Inferior parietal cortex (tissue), 1 donor: ENCODE results near the gene CCR4.
"Not testable (repeated sequence)": the region's sequence is repeated elsewhere in the genome, so short reads cannot be mapped to it uniquely, and the experiment has no call there.

ENCODE experiments used
- DNase-seq: peaks from one replicate; pipeline ENCODE4 v3.0.0-alpha.2; 2016; ENCODE audit errors: extremely low spot score

Gene CCR4

DNA sequence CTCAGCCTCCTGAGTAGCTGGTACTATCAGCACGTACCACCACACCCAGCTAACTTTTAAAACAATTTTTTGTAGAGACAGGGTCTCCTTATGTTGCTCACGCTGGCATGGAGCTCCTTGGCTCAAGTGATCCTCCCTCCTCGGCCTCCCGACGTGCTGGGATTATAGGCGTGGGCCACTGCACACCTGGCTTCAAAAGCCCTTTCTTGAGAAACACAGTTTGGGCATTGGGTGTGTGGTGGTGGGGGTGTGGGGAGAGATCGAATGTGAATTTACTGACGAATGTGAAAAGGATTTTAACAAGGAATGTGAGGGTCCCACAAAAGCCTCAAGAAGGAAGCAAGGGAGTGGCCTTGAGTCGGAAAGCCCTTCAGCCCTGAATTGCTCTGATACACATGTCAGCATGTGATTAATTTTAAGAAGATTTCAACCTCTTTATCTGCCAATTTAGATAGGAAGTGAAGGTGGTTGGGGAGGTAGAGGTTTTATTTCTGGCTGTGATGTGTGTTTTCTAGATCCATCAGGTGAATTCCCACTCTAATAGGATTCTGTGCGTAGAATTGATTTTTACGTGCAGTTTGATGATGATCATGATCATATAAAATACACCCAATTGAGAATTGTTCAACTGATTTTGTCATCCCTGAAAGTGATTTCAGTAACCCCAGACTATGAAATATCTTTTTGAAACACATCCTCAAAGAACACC lies 1.1 kb downstream of the CCR4 start:
- DNase-seq, result no peak

GRCh38 chr3:32954506-32954905 lies 3.1 kb downstream of the CCR4 start:
- DNase-seq, result no peak

- DNase-seq, result no peak
Measured at GRCh38 chr3:32956750-32957570, 5.5 kb downstream of the CCR4 start.

GRCh38 chr3:32958509-32958908 lies 7.1 kb downstream of the CCR4 start:
- DNase-seq, result no peak

DNA sequence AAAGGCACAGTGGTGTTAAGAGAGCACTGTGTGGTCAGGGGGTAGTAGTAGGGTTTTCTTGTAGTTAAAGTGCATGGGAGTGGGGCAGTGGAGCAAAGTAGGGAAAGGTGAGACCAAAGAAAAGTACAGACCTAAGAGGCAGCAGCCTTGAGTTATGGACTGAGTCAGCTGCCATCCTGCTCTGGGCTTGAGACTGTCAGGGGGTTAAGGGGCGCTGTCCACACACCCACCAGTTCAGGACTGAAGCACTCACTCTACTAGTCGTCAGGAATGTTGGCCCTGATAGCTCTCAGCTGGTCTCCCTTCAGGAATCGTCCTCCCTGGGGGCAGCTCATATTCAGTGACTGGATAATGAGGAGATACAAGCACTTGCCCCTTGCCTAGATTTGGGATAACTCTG lies 7.9 kb downstream of the CCR4 start:
- no peak for DNase-seq

GRCh38 chr3:32960404-32961170 lies 9.1 kb downstream of the CCR4 start:
- no peak for DNase-seq

GRCh38 chr3:32961189-32961715 lies 9.8 kb downstream of the CCR4 start:
- DNase-seq, result no peak

- no peak for DNase-seq
Measured at GRCh38 chr3:32963871-32964270, 12.4 kb downstream of the CCR4 start.

DNA sequence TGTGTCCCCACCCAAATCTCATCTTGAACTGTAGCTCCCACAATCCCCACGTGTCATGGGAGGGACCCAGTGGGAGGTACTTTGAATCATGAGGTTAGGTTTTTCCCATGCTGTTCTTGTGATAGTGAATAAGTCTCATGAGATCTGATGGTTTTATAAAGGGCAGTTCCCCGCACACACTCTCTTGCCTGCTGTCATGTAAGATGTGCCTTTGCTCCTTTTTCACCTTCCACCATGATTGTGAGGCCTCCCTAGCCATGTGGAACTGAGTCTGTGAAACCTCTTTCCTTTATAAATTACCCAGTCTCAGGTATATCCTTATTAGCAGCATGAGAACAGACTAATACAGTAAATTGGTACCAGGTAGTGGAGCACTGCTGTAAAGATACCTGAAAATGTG lies 13.3 kb downstream of the CCR4 start:
- not testable (repeated sequence) for DNase-seq

DNA sequence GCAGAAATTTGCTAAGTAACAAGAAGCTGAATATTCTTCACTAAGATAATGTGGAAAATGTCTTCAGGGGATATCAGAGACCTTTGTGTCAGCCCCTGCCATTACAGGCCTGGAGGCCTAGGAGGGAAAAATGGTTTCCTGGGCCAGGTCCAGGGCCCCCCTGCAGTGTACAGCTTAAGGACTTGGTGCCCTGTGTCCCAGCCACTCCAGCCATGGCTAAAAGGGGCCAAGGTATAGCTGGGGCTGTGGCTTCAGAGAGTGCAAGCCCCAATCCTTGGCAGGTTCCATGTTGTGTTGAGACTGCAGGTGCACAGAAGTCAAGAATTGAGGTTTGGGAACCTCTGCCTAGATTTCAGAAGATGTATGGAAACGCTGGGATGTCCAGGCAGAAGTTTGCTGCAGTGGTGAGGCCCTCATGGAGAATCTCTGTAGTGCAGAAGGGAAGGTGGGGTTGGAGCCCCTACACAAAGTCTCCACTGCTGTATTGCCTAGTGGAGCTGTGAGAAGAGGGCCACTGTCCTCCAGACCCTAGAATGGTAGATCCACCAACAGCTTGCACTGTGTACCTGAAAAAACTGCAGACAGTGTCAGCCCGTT lies 14.3 kb downstream of the CCR4 start:
- DNase-seq, result not testable (repeated sequence)

DNA sequence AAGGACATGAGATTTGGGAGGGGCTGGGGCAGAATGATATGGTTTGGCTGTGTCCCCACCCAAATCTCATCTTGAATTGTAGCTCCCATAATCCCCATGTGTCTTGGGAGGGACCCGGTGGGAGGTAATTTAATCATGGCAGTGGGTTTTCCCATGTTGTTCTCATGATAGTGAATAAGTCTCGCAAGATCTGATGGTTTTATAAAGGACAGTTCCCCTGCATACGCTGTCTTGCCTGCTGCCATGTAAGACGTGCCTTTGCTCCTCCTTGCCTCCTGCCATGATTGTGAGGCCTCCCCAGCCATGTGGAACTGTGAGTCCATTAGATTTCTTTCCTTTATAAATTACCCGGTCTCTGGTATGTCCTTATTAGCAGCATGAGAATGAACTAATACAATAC lies 15.2 kb downstream of the CCR4 start:
- not testable (repeated sequence) for DNase-seq

GRCh38 chr3:32968166-32968919 lies 16.9 kb downstream of the CCR4 start:
- no peak for DNase-seq

DNA sequence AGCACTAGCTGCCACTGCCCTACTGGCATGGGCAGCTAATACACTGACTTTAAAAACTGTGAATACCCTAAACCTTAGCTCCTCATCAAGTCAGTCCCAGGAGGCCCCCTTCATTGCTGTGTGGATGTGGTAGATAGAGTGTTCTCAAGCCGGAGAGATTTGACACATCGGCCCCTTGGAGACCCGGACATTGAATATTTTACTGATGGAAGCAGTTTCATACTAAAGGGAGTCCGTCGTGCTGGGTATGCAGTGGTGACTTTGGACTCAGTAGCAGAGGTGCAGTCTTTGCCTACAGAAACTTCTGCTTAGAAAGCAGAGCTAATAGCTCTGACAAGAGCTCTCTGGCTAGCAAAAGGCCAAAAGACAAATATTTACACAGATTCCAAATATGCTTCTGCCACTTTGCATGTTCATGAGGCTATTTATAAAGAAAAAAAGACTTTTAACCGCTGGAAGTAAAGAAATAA lies 17.5 kb downstream of the CCR4 start:
- no peak for DNase-seq

DNA sequence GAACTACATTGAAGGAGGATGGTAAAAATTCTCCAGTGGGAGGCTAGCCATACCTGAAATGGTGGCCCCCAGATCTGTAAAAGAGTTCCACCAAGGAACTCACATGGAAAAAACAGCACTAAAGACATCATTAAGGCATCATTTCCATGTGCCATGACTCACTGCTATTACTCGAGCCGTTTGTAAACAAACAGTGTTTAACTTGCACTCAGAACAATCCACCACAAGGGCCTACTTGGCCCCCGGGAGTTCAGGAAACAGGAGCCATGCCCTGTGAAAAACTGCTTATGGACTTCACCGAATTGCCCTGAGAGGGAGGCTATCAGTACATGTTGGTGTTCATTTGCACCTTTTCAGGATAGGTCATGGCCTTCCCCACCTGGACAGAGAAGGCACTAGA lies 18.2 kb downstream of the CCR4 start:
- no peak for DNase-seq

DNA sequence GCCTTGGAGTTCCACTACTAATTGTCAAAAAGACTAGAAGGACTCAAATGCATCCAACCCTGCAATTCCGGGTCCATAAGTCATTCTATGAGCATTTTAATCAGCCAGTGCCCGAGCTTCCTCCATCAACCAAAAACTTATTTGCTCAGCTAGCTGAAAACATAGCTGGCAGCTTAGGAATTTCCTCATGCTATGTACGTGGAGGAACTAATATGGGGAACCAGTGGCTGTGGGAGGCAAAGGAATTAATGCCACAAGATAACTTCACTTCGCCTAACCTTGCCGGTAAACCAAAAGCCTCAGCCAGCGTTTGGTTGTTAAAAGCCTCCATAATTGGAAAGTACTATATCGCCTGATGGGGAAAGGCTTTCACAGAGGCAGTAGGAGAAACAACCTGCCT lies 19.8 kb downstream of the CCR4 start:
- DNase-seq, result not testable (repeated sequence)

- no peak for DNase-seq
Measured at GRCh38 chr3:32972482-32973146, 21.2 kb downstream of the CCR4 start.

GRCh38 chr3:32973982-32974381 lies 22.5 kb downstream of the CCR4 start:
- DNase-seq, result no peak

- DNase-seq, result no peak
Measured at GRCh38 chr3:32975891-32976595, 24.6 kb downstream of the CCR4 start.

- no peak for DNase-seq
Measured at GRCh38 chr3:32977861-32978260, 26.4 kb downstream of the CCR4 start.

GRCh38 chr3:32978331-32978730 lies 26.9 kb downstream of the CCR4 start:
- no peak for DNase-seq
